ENCODE results near the gene PCDHA5.
"Not testable (repeated sequence)": the region's sequence is repeated elsewhere in the genome, so short reads cannot be mapped to it uniquely, and the experiment has no call there.

DNA sequence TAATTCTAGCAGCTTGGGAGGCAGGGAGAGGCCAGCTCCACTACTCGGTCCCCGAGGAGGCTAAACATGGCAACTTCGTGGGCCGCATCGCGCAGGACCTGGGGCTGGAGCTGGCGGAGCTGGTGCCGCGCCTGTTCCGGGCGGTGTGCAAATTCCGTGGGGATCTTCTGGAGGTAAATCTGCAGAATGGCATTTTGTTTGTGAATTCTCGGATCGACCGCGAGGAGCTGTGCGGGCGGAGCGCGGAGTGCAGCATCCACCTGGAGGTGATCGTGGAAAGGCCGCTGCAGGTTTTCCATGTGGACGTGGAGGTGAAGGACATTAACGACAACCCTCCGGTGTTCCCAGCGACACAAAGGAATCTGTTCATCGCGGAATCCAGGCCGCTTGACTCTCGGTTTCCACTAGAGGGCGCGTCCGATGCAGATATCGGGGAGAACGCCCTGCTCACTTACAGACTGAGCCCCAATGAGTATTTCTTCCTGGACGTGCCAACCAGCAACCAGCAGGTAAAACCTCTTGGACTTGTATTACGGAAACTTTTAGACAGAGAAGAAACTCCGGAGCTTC lies 13.1 kb downstream of the PCDHA5 start:
- not testable (repeated sequence) for TF ChIP-seq ZNF10 (tag by site-specific recombination; IDR thresholded peaks at IDR 0.05); TRIM28 (IDR thresholded peaks at IDR 0.05; ENCODE audit: borderline replicate concordance, low read length); ZNF670 (tag by site-specific recombination; IDR thresholded peaks at IDR 0.05; ENCODE audit: low read depth); ZNF391 (tag by site-specific recombination; IDR thresholded peaks at IDR 0.05; ENCODE audit: borderline replicate concordance, low read depth)
- TF ChIP-seq, protein P1, sequence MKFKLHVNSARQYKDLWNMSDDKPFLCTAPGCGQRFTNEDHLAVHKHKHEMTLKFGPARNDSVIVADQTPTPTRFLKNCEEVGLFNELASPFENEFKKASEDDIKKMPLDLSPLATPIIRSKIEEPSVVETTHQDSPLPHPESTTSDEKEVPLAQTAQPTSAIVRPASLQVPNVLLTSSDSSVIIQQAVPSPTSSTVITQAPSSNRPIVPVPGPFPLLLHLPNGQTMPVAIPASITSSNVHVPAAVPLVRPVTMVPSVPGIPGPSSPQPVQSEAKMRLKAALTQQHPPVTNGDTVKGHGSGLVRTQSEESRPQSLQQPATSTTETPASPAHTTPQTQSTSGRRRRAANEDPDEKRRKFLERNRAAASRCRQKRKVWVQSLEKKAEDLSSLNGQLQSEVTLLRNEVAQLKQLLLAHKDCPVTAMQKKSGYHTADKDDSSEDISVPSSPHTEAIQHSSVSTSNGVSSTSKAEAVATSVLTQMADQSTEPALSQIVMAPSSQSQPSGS (tag by site-specific recombination; IDR thresholded peaks at IDR 0.05; ENCODE audit: low read depth): not testable (repeated sequence)
